HEK293 (cell line): Measurements from ENCODE around the gene WFDC1.

Experiments used
- ZBTB49 ChIP-seq: fragments of 450-650 bp; formaldehyde crosslinking; IDR thresholded peaks from 2 replicates; pipeline ENCODE4 v1.5.1; 2016; ENCODE audit warnings: missing biosample characterization, missing genetic modification characterization, low read depth
- ZNF548 ChIP-seq: fragments of 450-650 bp; formaldehyde crosslinking; IDR thresholded peaks from 2 replicates; pipeline ENCODE4 v1.5.1; 2016; ENCODE audit warnings: missing biosample characterization, missing genetic modification characterization
- ZNF645 ChIP-seq: fragments of 450-650 bp; formaldehyde crosslinking; IDR thresholded peaks from 2 replicates; pipeline ENCODE4; 2016; ENCODE audit warnings: missing biosample characterization, missing genetic modification characterization

DNA sequence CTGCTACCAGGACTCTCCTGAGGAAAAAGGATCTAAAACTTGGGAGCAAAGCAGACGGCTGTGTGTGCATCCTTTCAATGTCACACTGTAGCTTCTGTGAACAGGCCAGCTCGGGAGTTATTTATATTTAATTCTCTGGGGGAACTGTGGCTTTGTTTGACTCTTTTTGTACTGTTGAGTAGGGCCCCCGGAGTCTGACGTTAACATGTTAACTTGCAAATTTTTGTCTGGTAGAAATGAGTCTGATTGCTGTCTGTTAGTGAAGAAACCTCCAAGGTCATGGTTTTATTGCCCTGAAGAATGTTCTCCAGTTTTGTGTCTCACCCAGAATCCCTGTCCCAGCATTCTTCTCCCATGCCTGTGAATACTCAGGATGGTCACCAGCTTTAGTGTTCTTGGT is 40.6 kb upstream of the WFDC1 start:
- no peak for TF ChIP-seq ZBTB49 (tag by site-specific recombination)
- TF ChIP-seq ZNF548 (tag by site-specific recombination), result no peak
- TF ChIP-seq ZNF645, result no peak
